ENCODE measurements around the gene NUDT1.
"Not testable (repeated sequence)": the region's sequence is repeated elsewhere in the genome, so short reads cannot be mapped to it uniquely, and the experiment has no call there.

The NUDT1 gene

DNA sequence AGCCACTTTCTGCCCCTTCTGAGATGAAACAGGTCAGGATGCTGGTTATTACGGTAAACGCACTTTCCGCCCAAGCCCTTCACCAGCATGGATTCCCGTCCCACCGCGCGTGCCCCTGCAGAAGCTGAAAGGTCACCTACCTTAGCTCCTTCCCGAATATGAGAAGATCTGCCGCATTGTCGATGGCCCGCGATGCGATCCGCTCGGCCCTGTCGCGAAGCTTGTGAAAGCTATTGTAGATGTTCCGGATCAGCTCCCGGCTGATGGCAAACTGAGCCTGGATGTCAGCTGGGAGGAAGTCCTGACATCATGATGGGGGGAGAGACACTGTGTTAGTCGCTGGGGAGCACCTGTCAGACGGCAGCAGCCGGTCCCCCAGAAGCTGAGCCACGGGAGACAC is 22.1 kb downstream of the NUDT1 start:
- no peak for DNase-seq (ENCODE audit: low read depth in 2 of 3, low spot score in 1 of 3)

DNA sequence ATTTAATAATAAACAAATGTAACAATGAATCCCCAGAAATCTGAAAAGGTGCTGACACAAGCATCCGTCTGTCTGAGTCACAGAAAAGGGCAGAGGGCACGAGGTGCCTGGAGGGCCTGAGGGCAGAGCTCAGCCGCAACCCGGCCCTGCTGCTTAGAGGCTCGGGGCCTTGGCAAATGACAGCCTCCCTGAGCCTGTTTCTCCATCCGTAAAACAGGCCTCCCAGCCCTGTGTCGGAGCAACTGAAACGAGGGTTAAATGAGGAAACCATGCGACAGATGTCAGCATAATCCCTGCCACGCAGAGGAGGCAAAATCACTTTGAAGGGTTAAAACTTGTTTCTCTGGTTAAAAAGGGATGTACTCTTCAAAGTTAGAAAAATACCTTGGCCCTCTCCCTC is 24.9 kb downstream of the NUDT1 start:
- no peak for DNase-seq (ENCODE audit: low read depth in 2 of 3, low spot score in 1 of 3)

DNA sequence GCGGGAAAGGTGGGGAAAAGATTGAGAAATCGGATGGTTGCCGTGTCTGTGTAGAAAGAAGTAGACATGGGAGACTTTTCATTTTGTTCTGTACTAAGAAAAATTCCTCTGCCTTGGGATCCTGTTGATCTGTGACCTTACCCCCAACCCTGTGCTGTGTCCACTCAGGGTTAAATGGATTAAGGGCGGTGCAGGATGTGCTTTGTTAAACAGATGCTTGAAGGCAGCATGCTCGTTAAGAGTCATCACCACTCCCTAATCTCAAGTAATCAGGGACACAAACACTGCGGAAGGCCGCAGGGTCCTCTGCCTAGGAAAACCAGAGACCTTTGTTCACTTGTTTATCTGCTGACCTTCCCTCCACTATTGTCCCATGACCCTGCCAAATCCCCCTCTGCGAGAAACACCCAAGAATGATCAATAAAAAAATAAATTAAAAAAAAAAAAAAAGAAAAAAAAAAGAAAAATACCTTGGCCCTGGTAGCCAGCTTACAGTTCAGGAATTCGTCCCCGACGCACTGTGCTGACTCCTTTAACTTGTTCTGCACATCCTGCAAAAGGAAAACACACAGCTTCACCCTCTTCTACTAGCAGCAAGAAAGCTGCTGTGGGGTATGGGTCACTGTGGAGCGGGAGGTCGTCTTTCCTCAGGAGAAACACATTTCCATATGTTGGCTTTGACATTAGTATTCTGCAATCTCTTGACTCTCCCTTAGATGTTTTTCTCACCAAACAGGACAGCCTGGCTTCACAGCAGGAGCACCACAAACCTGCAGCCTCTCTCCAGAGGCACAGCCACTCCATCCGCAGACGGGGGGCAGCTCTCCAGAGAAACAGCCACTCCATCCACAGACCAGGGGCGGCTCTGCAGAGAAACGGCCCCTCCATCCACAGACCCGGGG is 27.3 kb downstream of the NUDT1 start:
- DNase-seq (ENCODE audit: low read depth in 2 of 3, low spot score in 1 of 3) = not testable (repeated sequence)

DNA sequence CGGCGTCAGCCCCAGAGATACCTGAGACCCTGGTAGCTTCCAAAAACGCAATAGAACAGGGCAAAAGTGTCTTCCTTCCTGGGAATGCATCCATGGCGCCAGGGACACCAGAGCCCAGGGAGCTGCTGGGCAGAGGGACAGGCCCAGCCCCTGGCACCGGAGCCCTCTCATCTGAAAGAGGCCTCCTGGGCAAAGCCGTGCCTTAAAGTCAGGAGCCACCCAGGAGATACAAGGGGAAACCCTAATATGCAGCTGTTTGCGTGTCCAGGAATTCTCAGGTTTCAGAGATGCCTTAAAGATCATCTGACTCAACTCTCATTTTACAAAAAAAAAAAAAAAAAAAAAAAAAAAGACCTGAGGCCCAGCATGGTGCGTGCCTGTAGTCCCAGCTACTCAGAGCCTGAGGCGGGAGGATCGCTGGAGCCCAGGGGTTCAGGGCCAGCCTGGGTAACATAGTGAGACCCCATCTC is 28.0 kb downstream of the NUDT1 start:
- DNase-seq (ENCODE audit: low read depth in 2 of 3, low spot score in 1 of 3) = no peak

DNA sequence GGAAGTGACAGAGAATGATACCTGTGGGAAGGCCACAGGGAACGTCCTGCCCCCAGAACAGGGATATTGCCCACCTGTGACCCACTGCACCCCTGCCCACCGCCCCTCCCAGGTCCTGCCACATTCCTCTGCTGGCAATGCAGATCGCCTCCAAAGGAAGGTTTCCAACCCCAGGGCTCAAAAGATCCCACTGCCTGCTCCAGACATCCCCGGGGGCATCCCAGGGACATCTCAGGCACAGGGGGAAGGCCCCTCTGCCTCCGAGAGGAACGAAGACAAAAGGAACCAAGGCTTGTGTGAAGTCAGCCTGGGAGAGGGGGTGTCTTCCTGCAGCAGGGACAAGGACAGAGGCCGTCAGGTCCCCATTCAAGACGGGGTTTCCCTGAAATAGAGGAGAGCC is 28.5 kb downstream of the NUDT1 start:
- DNase-seq (ENCODE audit: low read depth in 2 of 3, low spot score in 1 of 3) = no peak

DNA sequence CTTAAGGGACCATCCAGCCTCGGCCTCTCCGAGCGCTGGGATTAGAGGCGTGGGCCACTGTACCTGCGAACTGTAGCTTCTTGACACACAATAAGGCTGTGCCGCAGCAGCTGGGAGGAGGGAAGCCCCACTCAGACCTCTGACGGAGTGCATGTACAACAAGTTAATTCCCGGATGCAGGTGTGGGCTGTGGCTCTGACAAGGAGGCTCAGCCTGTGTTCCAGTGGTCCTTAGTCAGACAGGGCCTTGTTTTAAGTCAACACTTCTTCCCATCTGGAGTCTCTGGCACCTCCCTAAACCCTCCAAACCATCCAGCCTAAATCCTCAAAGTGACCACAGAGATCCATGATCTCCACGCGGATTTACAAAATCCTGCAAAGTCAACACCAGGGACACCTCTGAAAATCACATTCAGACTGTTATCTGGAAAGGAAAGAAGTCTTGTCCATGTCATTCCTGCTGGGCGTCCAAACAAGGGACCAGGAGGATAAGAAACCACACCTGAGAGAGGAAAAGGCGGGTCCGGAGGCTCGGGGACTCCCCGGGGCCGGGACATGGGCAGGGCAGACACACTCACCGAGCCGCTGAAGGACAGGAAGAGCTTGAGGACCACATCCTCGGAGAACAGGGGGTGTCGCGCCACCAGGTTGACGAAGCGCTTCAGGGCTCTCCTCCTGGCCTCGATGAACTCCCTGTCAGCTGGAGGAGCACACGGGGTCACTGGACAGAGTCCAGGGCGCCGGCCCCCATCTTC is 29.4 kb downstream of the NUDT1 start:
- no peak for DNase-seq (ENCODE audit: low read depth in 2 of 3, low spot score in 1 of 3)

DNA sequence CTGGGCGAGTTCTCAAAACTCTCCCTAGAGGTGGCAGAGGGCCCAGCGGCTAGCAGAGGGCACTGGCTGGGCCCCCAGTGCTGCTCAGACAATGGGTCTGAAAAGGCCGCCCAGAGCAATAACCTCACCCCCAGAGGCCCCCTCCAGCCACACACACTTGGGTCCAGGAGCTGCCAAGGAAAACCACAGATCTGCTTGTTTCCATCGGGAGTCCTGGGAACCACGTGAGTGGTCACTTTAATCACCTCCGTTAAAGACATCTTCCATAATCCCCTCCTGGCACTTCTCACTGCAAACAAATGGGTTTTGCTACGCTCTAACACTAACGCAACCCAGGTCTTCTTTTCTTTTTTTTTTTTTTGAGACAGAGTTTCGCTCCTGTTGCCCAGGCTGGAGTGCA is 30.0 kb downstream of the NUDT1 start:
- no peak for DNase-seq (ENCODE audit: low read depth in 2 of 3, low spot score in 1 of 3)

DNA sequence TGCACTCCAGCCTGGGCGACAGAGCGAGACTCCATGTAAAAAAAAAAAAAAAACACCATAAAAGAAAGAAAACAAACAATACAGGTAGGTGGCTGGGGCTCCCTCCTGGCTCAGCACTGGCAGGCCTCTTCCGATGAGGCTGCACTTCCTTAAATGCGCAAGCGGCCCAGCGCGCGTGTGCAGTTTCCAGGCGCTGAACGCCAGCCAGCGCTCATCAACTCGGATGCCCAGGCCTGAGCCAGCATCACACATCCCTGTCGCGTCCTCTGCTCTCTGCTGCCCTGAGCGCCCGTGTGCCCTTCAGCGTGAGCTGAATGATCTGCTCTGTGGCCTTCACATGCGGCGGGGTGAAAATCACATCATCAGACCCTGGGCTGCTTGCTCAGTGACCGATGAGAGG is 31.8 kb downstream of the NUDT1 start:
- DNase-seq (ENCODE audit: low read depth in 2 of 3, low spot score in 1 of 3) = no peak

DNA sequence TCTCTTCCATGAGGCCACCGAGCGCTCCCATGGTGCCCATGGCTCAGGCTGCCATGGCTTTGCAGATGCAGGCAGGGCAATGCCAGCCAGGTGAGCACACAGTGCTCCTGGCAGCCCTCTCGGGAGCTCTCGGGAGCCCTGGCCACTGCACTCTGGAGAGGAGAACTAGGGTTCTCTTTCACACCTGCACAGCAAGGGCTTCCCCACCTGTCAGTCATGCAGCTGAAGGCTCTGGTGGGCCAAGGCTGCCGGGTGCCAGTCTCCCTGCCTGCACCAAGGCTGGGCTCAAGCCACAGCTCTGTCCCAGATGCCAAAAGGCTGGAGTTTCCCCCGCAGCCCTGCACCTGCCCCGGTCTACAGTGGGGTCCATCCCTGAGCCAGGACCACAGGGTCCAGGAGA is 32.6 kb downstream of the NUDT1 start:
- DNase-seq (ENCODE audit: low read depth in 2 of 3, low spot score in 1 of 3) = no peak

DNA sequence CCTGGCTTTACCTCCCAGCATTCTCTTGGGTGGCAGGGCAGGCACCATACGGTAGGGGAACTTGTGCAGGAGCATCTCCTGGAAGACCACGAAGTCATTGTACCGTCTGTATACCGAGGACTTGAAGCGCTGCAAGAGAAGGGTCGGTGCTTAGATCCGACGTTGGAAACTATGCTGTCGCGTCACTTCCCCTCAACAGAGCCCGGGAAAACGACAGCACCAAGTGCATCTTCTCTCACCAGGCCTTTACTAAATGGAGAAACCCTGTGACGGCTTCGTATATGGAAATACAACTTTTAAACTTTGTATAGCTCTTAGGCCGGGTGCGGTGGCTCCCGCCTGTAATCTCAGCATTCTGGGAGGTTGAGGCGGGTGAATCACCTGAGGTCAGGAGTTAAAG is 33.1 kb downstream of the NUDT1 start:
- DNase-seq (ENCODE audit: low read depth in 2 of 3, low spot score in 1 of 3) = no peak

DNA sequence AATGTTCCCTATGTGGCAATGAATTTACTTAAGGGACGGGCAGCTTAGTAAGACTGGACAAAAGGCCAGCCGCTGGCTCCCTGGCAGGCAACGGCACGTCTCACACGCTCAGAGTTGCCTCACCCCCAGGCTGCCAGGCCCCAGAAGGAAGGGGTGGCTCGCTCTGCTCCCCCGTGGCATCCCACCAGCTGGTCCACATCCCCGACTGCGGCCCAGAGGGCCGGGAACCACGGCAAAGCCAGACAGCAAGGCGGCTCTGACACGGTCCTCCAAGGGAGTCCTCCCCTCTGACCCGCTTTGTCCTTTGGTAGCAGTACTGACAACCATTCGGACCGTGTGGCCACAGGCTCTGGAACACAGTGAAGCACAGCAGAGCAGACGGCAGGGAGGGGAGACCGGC is 34.1 kb downstream of the NUDT1 start:
- no peak for DNase-seq (ENCODE audit: low read depth in 2 of 3, low spot score in 1 of 3)

DNA sequence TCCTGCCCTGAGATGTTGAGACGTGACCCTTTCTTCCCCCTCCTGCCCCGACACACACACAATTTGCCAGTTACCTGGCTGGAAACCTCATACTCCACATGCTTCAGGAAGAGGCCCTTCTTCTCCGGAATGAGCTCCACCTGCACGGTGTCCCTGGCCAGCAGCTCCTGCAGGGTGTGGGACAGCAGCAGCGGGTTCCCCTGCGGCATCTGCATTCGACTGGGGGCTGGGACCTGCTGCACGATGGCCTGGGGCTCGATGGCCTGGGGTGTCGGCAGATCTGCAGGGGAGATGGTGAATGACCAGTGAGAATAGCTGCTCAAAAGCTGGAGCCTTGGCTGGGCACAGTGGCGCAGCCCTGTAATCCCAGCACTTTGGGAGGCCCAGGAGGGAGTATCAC is 36.0 kb downstream of the NUDT1 start:
- DNase-seq (ENCODE audit: low read depth in 2 of 3, low spot score in 1 of 3) = no peak

DNA sequence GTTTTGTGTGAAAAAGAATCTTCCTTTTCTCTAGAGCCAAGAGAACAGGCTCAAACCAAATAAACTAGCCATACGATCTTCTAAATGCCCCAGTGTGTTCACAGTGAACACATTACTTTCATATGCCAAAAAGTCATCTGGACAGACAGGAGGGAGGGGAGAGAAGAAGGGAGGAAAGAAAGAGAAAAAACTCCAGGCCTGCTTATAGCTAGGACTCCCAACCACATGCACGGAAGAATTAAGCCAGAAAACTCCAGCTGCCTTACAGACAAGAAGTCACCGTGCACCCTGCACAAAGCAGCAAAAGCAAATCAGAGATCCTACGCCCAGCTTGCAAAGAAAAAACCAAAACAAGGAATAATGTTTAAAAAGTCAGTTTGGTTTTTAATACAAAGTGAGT is 37.9 kb downstream of the NUDT1 start:
- DNase-seq (ENCODE audit: low read depth in 2 of 3, low spot score in 1 of 3) = no peak

DNA sequence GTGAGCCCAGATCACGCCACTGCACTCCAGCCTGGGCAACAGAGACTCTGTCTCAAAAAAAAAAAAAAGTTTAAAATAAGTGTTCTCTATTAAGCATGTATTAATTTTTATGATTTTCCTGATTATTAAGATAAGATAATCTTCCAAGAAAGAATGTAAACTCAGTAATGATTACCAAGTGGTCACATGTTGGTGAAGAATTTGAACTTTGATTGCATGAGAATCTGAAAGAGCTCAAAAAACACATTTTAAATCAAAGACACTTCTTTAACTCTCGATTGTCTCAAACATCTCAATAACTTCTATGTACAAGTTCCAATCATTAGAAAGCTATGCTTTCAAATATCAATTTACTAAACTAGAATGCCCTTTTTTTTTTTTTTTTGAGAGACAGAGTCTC is 38.4 kb downstream of the NUDT1 start:
- DNase-seq (ENCODE audit: low read depth in 2 of 3, low spot score in 1 of 3) = no peak

DNA sequence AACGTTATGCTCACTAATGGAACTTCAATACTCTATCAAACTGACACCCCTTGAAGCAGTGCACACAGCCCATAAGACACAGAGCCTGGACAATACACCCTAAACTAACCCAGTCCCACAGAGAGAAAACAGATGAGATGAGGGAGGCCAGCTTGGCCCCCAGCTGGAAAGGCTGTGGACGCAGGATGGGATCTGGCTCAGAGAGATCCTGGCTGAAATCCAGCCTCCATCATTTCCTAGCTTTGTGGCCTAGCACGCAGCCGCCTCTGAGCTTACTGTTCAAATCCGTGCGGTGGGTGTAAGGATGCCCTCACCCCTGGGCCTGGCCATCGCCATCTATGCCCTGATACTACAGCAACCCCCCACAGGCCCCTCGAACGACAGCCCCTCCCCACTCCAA is 39.5 kb downstream of the NUDT1 start:
- DNase-seq (ENCODE audit: low read depth in 2 of 3, low spot score in 1 of 3) = no peak

DNA sequence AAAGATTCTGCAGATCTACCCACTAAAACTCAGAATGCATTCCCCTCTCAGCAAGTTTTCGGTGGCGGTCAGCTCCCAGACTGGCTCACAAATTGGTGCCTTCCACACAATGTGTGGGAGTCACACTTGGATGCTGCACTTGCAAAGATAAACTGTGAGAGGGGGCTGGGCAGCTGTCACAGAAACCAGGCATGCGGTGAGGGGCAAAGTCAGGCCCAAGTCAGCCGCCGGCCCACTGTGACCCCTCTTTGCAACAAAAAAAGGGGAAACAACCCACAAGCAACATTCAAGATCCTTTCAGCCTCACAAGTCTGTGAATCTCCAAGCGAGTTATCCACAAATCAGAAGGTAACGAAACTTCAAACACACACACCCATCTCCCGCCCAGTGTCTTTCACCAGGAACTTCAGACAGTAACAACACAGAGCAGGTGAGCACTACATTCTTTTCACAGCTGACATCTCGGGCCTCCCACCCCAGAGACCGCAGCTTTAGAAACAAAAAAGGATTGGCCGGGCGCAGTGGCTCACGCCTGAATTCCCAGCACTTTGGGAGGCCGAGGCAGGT is 40.2 kb downstream of the NUDT1 start:
- DNase-seq (ENCODE audit: low read depth in 2 of 3, low spot score in 1 of 3) = no peak

DNA sequence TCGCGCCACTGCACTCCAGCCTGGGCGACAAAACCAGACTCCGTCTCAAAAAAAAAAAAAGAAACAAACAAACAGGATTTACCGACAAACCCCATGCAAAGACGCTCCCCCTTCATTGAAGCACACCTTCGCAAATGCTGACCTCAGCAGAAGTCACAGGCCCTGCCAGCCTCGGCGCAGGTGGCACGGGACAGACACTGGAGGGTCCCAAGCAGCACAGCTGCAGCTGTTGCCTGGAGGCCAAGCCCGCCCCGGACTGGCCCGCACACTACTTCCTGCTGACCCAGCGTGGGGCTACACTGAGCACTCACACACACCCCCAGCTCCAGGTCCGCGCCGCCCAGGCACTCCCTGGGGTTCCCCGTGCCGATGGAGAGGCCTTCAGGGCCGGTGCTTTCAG is 41.0 kb downstream of the NUDT1 start:
- DNase-seq (ENCODE audit: low read depth in 2 of 3, low spot score in 1 of 3) = no peak

DNA sequence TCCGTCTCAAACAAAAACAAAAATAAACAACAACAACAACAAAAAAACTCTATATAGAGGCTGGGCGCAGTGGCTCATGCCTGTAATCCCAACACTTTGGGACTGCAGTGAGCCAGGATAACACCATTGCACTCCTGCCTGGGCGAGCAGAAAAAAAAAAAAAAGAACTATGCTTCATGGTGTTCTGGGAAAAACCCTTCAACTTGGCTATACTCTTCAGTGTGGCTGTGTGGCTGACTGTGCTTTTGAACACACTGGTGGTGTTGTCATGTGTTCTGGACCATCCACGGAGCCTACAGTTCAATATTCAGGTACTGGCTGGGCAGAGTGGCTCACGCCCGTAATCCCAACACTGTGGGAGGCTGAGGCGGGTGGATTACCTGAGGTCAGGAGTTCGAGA is 45.7 kb downstream of the NUDT1 start:
- DNase-seq (ENCODE audit: low read depth in 2 of 3, low spot score in 1 of 3) = no peak

DNA sequence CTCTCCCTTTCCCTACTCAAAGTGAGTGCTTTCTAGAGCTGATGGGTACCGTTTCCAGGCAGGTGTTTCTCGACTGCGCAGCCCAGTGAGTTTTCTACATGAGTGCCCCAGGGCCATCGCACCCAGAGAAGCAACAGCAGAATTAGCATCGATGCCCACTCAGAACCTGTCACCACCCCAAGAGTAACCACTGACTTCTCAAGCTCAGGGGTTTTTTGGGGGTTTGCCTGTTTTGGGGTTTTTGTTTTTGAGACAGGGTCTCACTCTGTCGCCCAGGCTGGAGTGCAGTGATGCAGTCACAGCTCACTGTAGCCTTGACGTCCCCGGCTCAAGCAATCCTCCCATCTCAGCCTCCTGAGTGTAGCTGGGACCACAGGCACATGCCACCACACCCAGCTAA is 46.5 kb downstream of the NUDT1 start:
- DNase-seq (ENCODE audit: low read depth in 2 of 3, low spot score in 1 of 3) = no peak

DNA sequence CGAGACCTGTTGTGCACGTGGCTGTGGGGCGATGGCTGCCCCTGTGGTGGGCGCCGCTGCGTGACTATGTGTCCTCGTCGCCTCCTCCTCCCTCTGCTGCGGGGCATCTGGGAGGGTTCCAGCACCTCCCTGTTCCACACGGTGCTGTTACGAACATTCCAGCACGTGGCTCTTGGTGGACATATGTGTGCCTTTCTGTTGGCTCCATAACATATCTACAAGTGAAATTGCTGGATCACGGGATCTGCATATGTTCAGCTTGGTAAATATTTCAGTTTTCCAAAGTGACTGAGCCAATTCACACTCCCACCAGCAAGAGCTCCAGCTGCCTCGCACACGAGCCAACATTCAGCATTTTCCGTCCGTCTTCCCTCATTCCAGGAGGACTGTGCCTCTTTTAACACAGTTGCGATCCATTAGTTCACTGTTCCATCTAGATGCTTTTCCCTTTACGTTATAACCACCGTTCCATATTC is 47.1 kb downstream of the NUDT1 start:
- no peak for DNase-seq (ENCODE audit: low read depth in 2 of 3, low spot score in 1 of 3)

DNA sequence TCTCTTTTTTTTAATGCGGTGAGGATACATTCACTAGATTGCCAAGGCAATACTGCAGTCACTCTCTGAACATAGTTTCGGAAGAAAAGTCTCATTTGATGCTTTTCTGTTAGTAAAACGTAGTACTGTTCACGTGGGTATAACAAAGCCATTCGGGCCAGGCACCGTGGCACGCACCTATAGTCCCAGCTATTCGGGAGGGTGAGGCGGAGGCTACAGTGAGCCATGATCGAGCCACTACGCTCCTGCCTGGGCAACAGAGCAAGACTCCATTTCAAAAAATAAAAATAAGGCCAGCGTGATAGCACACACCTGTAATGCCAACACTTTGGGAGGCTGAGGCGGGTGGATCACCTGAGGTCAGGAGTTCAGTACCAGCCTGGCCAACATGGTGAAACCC is 47.6 kb downstream of the NUDT1 start:
- DNase-seq (ENCODE audit: low read depth in 2 of 3, low spot score in 1 of 3) = no peak

DNA sequence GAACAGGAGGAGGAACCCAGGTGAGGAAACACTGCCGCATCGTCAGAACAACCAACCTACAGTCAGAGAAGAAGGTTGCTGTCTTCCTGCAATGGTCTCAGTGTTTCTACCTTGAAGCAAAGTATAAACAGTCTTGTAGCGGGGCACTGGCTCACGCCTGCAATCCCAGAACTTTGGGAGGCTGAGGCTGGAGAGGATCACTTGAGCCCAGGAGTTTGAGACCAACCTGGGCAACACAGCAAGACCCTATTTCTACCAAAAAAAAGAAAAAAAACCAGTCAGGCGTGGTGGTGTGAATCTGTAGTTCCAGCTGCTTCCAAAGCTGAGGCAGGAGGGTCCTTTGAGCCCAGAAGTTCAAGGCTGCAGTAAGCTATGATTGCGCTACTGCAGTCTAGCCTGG is 48.9 kb downstream of the NUDT1 start:
- no peak for DNase-seq (ENCODE audit: low read depth in 2 of 3, low spot score in 1 of 3)
